K562 (cell line): Measurements from ENCODE around the gene PLP2. TPM values are rescaled to one million over a fixed set of nuclear protein-coding genes. Genes with fewer than 3 reads are reported as not detected.

Experiments used
- ATF7 ChIP-seq: fragments of 450-650 bp; IDR thresholded peaks from 2 replicates; pipeline ENCODE4 v1.7.1; 2014; ENCODE audit warnings: mild to moderate bottlenecking, moderate library complexity
- CREB3 ChIP-seq: fragments of 450-650 bp; conservative IDR thresholded peaks from 2 replicates; pipeline ENCODE4 v1.6.1; 2016; ENCODE audit warnings: missing genetic modification characterization, low read depth, mild to moderate bottlenecking, missing compliant biosample characterization, moderate library complexity
- E2F8 ChIP-seq: fragments of 450-650 bp; IDR thresholded peaks from 2 replicates; pipeline ENCODE4 v1.7.1; 2018; ENCODE audit warnings: mild to moderate bottlenecking, low read depth; ENCODE audit not compliant: partially characterized antibody
- ELF2 ChIP-seq: fragments of 250-450 bp; sonication (Bioruptor Pico); IDR thresholded peaks from 2 replicates; pipeline ENCODE4 v1.5.0; 2021; ENCODE audit warnings: mild to moderate bottlenecking
- MCM5 ChIP-seq: fragments of 450-650 bp; IDR thresholded peaks from 2 replicates; pipeline ENCODE4 v1.6.1; 2016; ENCODE audit warnings: low read depth
- NEUROD1 ChIP-seq: fragments of 150-350 bp; IDR thresholded peaks from 2 replicates; pipeline ENCODE4 v1.6.1; 2014; ENCODE audit warnings: borderline replicate concordance, low read length, low read depth; ENCODE audit not compliant: partially characterized antibody
- NUFIP1 ChIP-seq: fragments of 450-650 bp; IDR thresholded peaks from 2 replicates; pipeline ENCODE4 v1.6.1; 2018; ENCODE audit not compliant: partially characterized antibody
- SMAD4 ChIP-seq: fragments of 250-450 bp; sonication (Bioruptor Pico); conservative IDR thresholded peaks from 2 replicates; pipeline ENCODE4 v1.8.0; 2021; ENCODE audit warnings: inconsistent platforms, mild to moderate bottlenecking, moderate library complexity
- ZFP91 ChIP-seq: sonication (generic); formaldehyde crosslinking; IDR thresholded peaks from 2 replicates; pipeline ENCODE4 v1.8.0; 2022; ENCODE audit warnings: mild to moderate bottlenecking, missing genetic modification reagents
- ZNF324 ChIP-seq: fragments of 250-450 bp; sonication (Bioruptor Pico); IDR thresholded peaks from 2 replicates; pipeline ENCODE4 v1.4.0; 2020; ENCODE audit warnings: mild to moderate bottlenecking
- ZNF507 ChIP-seq: conservative IDR thresholded peaks from 2 replicates; pipeline ENCODE4 v1.6.1; 2017; ENCODE audit warnings: missing genetic modification characterization, missing compliant biosample characterization
- polyA plus RNA-seq, 8 experiments: library from polyadenylated mRNA; depleted of rRNA in 4 of 8; stranded (reverse) in 5 of 8; unstranded in 3 of 8; fragments of >200 nt; fragmentation: Nextera tagmentation in 2 of 8; fragmentation: Illumina TruSeq in 1 of 8; extraction: Ambion mirVana in 2 of 8; extraction: Trizol in 1 of 8; gene quantifications; 2 replicates each; pipeline versions ENCODE4 v1.2.1 to v1.2.3, GENCODE V29; 2011 to 2014; ENCODE audit warnings: inconsistent platforms in 1 of 8, missing spikeins in 1 of 8
- total RNA-seq, 7 experiments: library from RNA; depleted of rRNA in 6 of 7; stranded (reverse); fragments of >200 nt in 6 of 7; fragmentation: Illumina TruSeq in 2 of 7; extraction: Trizol in 2 of 7; gene quantifications; 2 replicates each; pipeline versions ENCODE4 v1.2.1 to v1.2.3, GENCODE V29; 2011 to 2021; ENCODE audit warnings: low replicate concordance in 1 of 7

The PLP2 gene
- total and polyA plus RNA-seq, 9 of the 15 experiments (the other 6 are each of a cell fraction or from before 2014, with no cell fraction given) = 34.7 to 236 (median 112) TPM

- no peak for TF ChIP-seq ZFP91 (CRISPR knock-in tag)
- TF ChIP-seq ZNF507 (tag) = no peak
- TF ChIP-seq ATF7 = peak; percentile 52
- TF ChIP-seq CREB3 = no peak
- TF ChIP-seq NUFIP1 = no peak
- no peak for TF ChIP-seq SMAD4 (CRISPR knock-in tag)
- no peak for TF ChIP-seq ZNF324 (CRISPR knock-in tag)
- TF ChIP-seq MCM5 = no peak
- TF ChIP-seq E2F8 = no peak
- TF ChIP-seq ELF2 (CRISPR knock-in tag) = no peak
- no peak for TF ChIP-seq NEUROD1
Measured at GRCh38 chrX:49155243-49155899, 16.3 kb upstream of the PLP2 start (continued).
